Breast epithelium (tissue), 4 donors: ENCODE results near the gene SMAD1. TPM values are rescaled to one million over a fixed set of nuclear protein-coding genes. Genes with fewer than 3 reads are reported as not detected.
"Not testable (repeated sequence)": the region's sequence is repeated elsewhere in the genome, so short reads cannot be mapped to it uniquely, and the experiment has no call there.

Source experiments
- DNase-seq, 2 donors: peaks; one replicate each; pipeline ENCODE4 v3.0.0-alpha.2; 2019; ENCODE audit warnings: low spot score in 2 of 2
- H3K27ac ChIP-seq, 2 donors: fragments of 200-600 bp; sonication (generic) in 1 of 2; one replicate each; pipeline ENCODE4 v1.5.1; 2016 to 2019; ENCODE audit warnings: mild to moderate bottlenecking in 1 of 2
- H3K27me3 ChIP-seq, 2 donors: fragments of 200-600 bp; sonication (generic) in 1 of 2; one replicate each; pipeline versions ENCODE4 v1.5.1 to v1.6.0; 2017 to 2019; ENCODE audit warnings: control low read depth in 1 of 2, mild to moderate bottlenecking in 1 of 2
- H3K36me3 ChIP-seq: fragments of 200-600 bp; one replicate; pipeline ENCODE4 v1.5.1; 2019
- H3K4me1 ChIP-seq, 2 donors: fragments of 200-600 bp; sonication (generic); one replicate each; pipeline ENCODE4 v1.5.1; 2016 to 2019; ENCODE audit warnings: control low read depth in 1 of 2
- H3K4me3 ChIP-seq, 3 donors: fragments of 200-600 bp; sonication (generic); 1 replicate in 2 of 3; 2 replicates in 1 of 3; pipeline ENCODE4 v1.5.1; 2016 to 2019; ENCODE audit warnings: mild to moderate bottlenecking in 3 of 3, moderate library complexity in 2 of 3
- H3K9me3 ChIP-seq, 2 donors: fragments of 200-600 bp; sonication (generic) in 1 of 2; one replicate each; pipeline ENCODE4 v1.5.1; 2016 to 2019; ENCODE audit warnings: control low read depth in 1 of 2
- POLR2A ChIP-seq: fragments of 450-650 bp; IDR thresholded peaks from one replicate; pipeline ENCODE4 v1.6.1; 2016; ENCODE audit warnings: antibody characterized with exemption, mild to moderate bottlenecking, moderate library complexity
- POLR2AphosphoS5 ChIP-seq, 3 donors: sonication (generic); formaldehyde crosslinking; IDR thresholded peaks; one replicate each; pipeline ENCODE4 v1.6.1; 2017; ENCODE audit warnings: antibody characterized with exemption in 3 of 3
- intact Hi-C: fragments of 100-400 bp; cut with DNase I; formaldehyde crosslinking; loops from one replicate; pipeline ENCODE4 v1.15.1; 2023; ENCODE audit warnings: low total_unique reads
- total RNA-seq, 3 donors: library from RNA; depleted of rRNA; stranded (reverse); fragments of >200 nt; gene quantifications; one replicate each; pipeline ENCODE4 v1.1.0, GENCODE V29; 2016
- TF ChIP-seq, protein P1 (sequence below), 3 donors: fragments of 450-650 bp; IDR thresholded peaks; one replicate each; pipeline ENCODE4 v1.5.1; 2016 to 2017; ENCODE audit warnings: antibody characterized with exemption in 3 of 3, mild to moderate bottlenecking in 3 of 3, moderate library complexity in 3 of 3

SMAD1 gene
- total RNA-seq, 3 donors from 2014 or later: 19.5 to 62.8 (median 43.6) TPM

DNA sequence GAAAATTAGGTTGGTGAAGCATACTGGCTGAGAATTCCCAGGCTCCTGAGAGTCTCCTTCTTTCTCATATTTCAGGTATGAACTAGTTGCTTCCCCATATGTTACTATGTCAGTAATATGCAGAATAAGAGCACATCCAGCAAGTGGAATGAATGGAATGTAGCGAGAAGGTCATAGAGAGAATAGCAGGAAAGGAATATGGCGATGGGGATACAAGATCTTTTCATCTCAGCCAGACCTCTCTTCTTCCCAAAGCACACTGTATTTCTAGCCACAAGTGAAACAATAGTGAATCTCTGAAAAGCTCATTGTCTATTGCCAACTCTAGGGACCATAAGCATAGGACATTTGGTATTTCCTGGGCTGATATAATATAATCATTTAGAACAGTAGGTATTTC lies 82.9 kb downstream of the SMAD1 start:
- H3K4me1 ChIP-seq: no peaks in the 10 kb centered on the region
- TF ChIP-seq, protein P1, sequence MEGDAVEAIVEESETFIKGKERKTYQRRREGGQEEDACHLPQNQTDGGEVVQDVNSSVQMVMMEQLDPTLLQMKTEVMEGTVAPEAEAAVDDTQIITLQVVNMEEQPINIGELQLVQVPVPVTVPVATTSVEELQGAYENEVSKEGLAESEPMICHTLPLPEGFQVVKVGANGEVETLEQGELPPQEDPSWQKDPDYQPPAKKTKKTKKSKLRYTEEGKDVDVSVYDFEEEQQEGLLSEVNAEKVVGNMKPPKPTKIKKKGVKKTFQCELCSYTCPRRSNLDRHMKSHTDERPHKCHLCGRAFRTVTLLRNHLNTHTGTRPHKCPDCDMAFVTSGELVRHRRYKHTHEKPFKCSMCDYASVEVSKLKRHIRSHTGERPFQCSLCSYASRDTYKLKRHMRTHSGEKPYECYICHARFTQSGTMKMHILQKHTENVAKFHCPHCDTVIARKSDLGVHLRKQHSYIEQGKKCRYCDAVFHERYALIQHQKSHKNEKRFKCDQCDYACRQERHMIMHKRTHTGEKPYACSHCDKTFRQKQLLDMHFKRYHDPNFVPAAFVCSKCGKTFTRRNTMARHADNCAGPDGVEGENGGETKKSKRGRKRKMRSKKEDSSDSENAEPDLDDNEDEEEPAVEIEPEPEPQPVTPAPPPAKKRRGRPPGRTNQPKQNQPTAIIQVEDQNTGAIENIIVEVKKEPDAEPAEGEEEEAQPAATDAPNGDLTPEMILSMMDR (IDR thresholded peaks at IDR 0.05): no peak
- TF ChIP-seq POLR2A (no peak), POLR2AphosphoS5 (IDR thresholded peaks at IDR 0.05) (no peak)
- no peak overlapping the region for H3K4me3 ChIP-seq
- H3K27ac ChIP-seq: no peak overlapping the region
- DNase-seq: no peak
- intact Hi-C loops: no loop called here
- H3K27me3 ChIP-seq: no peaks in the 10 kb centered on the region
- H3K9me3 ChIP-seq: no peaks in the 10 kb centered on the region
- H3K36me3 ChIP-seq: no peaks in the 10 kb centered on the region

DNA sequence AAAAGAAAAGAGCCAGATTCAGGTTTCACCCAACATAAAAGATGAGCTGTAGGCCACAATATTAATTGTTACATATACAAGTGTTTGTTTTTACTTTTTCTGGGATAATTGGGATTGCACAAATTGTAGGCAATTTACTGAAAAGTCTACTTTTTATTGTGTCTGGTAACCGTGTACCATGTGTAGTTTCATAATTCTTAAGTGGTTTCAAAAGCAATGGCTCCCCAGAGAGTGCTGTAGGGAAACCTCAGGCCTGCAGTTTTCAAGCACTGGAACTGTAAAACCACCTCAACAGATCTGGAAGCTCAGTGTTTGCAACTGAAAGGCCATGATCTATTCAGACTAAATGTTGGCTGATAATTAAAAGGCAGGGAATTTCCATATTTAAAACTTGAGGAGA lies 83.7 kb downstream of the SMAD1 start:
- Histone ChIP-seq H3K27ac (no peak overlapping the region), H3K9me3 (no peaks in the 10 kb centered on the region), H3K27me3 (no peaks in the 10 kb centered on the region), H3K4me3 (no peak overlapping the region), H3K36me3 (no peaks in the 10 kb centered on the region), H3K4me1 (no peaks in the 10 kb centered on the region)
- intact Hi-C loops: no loop called here
- no peak for TF ChIP-seq POLR2AphosphoS5 (IDR thresholded peaks at IDR 0.05)
- TF ChIP-seq, protein P1 (IDR thresholded peaks at IDR 0.05): no peak
- TF ChIP-seq POLR2A: no peak
- no peak for DNase-seq

DNA sequence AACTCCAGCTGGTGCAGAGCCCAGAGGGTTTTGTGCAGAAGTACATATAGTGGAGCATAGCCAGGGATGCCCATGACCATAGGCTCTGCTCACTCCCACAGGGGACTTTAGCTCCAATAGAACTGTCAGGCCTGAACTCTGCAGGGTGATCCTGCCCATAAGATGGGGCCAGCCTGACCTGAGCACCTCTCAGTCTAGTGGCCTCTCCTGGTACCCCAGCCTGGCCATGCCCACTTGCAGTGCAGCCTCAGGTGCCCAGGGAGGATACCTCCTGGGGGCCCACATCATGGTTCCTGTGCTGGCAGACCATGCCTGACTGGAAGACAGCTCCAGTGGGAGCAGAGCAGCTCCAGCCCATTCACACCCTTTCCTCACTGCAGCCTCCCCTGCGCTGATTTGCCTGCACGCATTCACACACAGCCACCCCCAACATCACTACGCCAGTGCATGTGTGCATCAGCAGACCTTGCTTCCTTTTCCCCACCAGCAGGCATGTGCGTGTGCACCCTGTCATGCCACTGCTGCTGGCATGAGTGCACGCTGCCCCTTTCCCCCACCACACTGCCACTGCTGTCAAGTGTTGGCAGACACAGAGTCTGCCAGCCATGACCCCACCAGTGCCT lies 84.5 kb downstream of the SMAD1 start:
- H3K9me3 ChIP-seq: no peaks in the 10 kb centered on the region
- H3K4me3 ChIP-seq: no peak overlapping the region
- H3K27ac ChIP-seq: no peak overlapping the region
- no peak for DNase-seq
- no peaks in the 10 kb centered on the region for H3K4me1 ChIP-seq
- no peaks in the 10 kb centered on the region for H3K36me3 ChIP-seq
- intact Hi-C loops: no loop called here
- H3K27me3 ChIP-seq: no peaks in the 10 kb centered on the region
- TF ChIP-seq, protein P1 (IDR thresholded peaks at IDR 0.05): no peak
- no peak for TF ChIP-seq POLR2AphosphoS5 (IDR thresholded peaks at IDR 0.05)
- no peak for TF ChIP-seq POLR2A

DNA sequence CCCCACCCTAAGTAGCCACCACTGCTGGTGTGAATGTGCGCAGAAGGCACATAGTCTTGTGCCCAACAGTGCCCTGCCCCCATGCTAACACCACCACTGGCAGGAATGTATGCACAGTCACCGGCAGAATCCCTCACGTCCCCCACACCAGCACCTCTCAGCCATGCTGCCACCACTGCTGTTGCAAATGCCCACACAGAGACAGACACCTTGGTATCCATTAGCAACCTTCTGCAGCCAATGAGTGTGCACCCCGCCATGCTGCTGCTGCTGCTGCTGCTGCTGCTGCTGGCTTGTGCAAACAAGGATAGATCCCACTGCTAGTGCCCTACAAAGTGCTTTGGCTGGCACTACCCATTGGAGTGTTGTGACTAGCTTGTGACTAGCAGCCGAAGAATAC lies 85.1 kb downstream of the SMAD1 start:
- Histone ChIP-seq H3K27me3 (no peaks in the 10 kb centered on the region), H3K9me3 (no peaks in the 10 kb centered on the region), H3K4me1 (no peaks in the 10 kb centered on the region), H3K27ac (no peak overlapping the region), H3K4me3 (no peak overlapping the region), H3K36me3 (no peaks in the 10 kb centered on the region)
- DNase-seq: no peak
- TF ChIP-seq POLR2AphosphoS5 (IDR thresholded peaks at IDR 0.05) (no peak), POLR2A (no peak)
- TF ChIP-seq, protein P1 (IDR thresholded peaks at IDR 0.05): no peak
- intact Hi-C loops: no loop called here

DNA sequence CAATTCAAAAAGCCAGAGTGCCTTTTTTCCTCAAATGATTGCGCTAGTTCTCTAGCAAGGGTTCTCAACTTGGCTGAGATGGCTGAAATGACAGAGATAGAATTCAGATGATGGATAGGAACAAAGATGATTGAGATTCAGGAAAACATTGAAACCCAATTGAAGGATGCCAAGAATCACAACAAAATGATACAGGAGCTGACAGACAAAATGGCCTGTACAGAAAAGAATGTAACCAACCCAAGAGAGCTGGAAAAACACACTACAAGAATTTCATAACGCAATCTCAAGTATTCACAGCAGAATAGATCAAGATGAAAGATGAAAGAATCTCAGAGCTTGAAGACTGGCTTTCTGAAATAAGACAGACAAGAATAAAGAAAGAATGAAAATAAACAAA lies 85.9 kb downstream of the SMAD1 start:
- no peak for DNase-seq
- Histone ChIP-seq H3K27ac (no peak overlapping the region), H3K36me3 (no peaks in the 10 kb centered on the region), H3K4me3 (no peak overlapping the region), H3K9me3 (no peaks in the 10 kb centered on the region), H3K27me3 (no peaks in the 10 kb centered on the region), H3K4me1 (no peaks in the 10 kb centered on the region)
- TF ChIP-seq POLR2A (no peak), POLR2AphosphoS5 (IDR thresholded peaks at IDR 0.05) (no peak)
- TF ChIP-seq, protein P1 (IDR thresholded peaks at IDR 0.05): no peak
- intact Hi-C loops: no loop called here

DNA sequence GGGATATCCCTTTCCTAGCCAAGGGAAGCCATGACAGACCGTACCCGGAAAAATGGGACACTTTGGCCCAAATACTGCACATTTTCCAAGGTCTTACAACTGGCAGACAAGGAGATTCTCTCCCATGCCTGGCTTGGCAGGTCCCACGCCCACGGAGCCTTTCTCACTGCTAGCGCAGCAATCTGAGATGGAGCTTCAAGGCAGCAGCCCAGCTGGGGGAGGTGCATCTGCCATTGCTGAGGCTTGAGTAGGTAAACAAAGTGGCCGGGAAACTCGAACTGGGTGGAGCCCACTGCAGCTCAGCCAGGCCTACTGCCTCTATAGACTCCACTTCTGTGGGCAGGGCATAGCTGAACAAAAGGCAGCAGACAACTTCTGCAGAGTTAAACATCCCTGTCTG lies 92.9 kb downstream of the SMAD1 start:
- H3K36me3 ChIP-seq, intact Hi-C loops, H3K27me3 ChIP-seq, DNase-seq, H3K4me3 ChIP-seq, H3K27ac ChIP-seq, H3K9me3 ChIP-seq, H3K4me1 ChIP-seq: not testable (repeated sequence)
